ENCODE results near the gene CTDSP2. TPM values are rescaled to one million over a fixed set of nuclear protein-coding genes. Genes with fewer than 3 reads are reported as not detected.

CTDSP2 gene
- total RNA-seq, 1 donor from 2014 or later: 82.6 TPM

DNA sequence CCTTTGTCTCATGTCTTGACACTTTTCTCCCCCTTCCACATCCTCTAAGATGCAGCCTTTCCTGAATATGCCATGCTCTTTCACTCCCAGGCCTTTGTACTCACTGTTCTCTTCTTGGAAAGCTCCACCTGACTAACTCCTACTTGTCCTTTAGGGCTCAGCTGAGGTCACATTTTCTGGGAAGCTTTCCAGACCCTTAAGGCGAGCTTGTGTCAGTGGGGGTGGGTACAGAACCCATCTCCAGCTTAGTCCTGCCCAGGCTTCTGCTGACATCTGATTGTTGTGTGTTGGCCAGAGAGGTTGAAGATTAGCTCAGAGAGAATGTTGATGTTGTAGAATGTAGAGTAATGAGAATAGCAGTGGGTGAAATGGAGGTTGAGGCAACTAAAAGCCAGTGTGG lies 66.8 kb downstream of the CTDSP2 start:
- Histone ChIP-seq H3K4me1 (peaks cover 21% of the 10 kb centered on the region), H3K4me3 (no peak overlapping the region), H3K36me3 (peaks cover 6% of the 10 kb centered on the region), H3K9me3 (replicated peaks) (no peaks in the 10 kb centered on the region), H3K27ac (replicated peaks) (no peak overlapping the region), H3K27me3 (ENCODE audit: low read depth) (no peaks in the 10 kb centered on the region)
- DNase-seq: no peak
- intact Hi-C loops (cut with micrococcal nuclease): no loop called here
- TF ChIP-seq, protein P1, sequence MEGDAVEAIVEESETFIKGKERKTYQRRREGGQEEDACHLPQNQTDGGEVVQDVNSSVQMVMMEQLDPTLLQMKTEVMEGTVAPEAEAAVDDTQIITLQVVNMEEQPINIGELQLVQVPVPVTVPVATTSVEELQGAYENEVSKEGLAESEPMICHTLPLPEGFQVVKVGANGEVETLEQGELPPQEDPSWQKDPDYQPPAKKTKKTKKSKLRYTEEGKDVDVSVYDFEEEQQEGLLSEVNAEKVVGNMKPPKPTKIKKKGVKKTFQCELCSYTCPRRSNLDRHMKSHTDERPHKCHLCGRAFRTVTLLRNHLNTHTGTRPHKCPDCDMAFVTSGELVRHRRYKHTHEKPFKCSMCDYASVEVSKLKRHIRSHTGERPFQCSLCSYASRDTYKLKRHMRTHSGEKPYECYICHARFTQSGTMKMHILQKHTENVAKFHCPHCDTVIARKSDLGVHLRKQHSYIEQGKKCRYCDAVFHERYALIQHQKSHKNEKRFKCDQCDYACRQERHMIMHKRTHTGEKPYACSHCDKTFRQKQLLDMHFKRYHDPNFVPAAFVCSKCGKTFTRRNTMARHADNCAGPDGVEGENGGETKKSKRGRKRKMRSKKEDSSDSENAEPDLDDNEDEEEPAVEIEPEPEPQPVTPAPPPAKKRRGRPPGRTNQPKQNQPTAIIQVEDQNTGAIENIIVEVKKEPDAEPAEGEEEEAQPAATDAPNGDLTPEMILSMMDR (IDR thresholded peaks at IDR 0.05; ENCODE audit: borderline replicate concordance): no peak

- H3K27ac ChIP-seq (replicated peaks): no peak overlapping the region
- TF ChIP-seq, protein P1 (IDR thresholded peaks at IDR 0.05; ENCODE audit: borderline replicate concordance): no peak
- DNase-seq: no peak
- no peaks in the 10 kb centered on the region for H3K9me3 ChIP-seq (replicated peaks)
- H3K27me3 ChIP-seq (ENCODE audit: low read depth): no peaks in the 10 kb centered on the region
- no peak overlapping the region for H3K4me3 ChIP-seq
- intact Hi-C loops (cut with micrococcal nuclease): no loop called here
- H3K36me3 ChIP-seq: peaks cover 6% of the 10 kb centered on the region
- H3K4me1 ChIP-seq: peaks cover 15% of the 10 kb centered on the region
These were observed 68.6 kb downstream of the CTDSP2 start for GRCh38 chr12:57777911-57778310.

DNA sequence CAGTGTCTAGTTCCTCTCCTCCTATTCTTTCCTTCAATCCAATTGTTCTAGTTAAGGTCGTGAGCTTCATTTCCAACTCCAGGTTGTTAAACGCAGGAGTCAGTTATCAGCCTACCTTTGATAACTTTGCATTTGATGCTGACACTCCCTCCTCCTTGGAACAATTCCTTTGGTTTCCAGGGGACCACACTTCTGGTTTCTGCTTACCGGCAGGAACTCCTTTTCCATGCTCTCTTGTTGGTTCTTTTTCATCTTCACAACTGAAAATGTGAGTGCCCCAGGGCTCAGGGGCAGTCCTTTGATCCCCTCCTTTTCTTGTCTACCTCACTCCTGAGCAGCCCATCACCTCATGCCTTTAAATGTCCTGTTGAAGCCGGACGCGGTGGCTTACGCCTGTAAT lies 69.2 kb downstream of the CTDSP2 start:
- no peak for DNase-seq
- peaks cover 17% of the 10 kb centered on the region for H3K4me1 ChIP-seq
- H3K9me3 ChIP-seq (replicated peaks): no peaks in the 10 kb centered on the region
- TF ChIP-seq, protein P1 (IDR thresholded peaks at IDR 0.05; ENCODE audit: borderline replicate concordance): no peak
- intact Hi-C loops (cut with micrococcal nuclease): no loop called here
- H3K36me3 ChIP-seq: peaks cover 6% of the 10 kb centered on the region
- H3K27ac ChIP-seq (replicated peaks): no peak overlapping the region
- no peaks in the 10 kb centered on the region for H3K27me3 ChIP-seq (ENCODE audit: low read depth)
- H3K4me3 ChIP-seq: no peak overlapping the region

DNA sequence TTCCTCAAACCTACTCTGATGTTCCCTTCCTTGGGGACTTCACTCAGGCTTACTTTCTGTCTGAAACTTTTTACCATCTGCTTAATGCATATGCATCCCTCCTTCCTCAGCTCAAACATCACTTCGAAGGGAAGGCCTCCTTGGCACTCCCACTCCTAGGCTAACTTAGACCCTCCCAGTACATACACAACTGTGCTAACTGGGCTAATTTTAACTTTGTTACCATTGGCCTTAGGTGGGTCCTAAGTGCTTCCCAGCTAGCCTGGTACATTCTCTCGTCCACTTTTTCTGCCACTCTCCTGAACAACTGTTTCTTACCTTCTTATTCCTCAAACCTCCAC lies 70.3 kb downstream of the CTDSP2 start:
- Histone ChIP-seq H3K4me3 (no peak overlapping the region), H3K9me3 (replicated peaks) (no peaks in the 10 kb centered on the region), H3K4me1 (peaks cover 23% of the 10 kb centered on the region), H3K36me3 (peaks cover 6% of the 10 kb centered on the region), H3K27ac (replicated peaks) (no peak overlapping the region), H3K27me3 (ENCODE audit: low read depth) (no peaks in the 10 kb centered on the region)
- no peak for DNase-seq
- TF ChIP-seq, protein P1 (IDR thresholded peaks at IDR 0.05; ENCODE audit: borderline replicate concordance): no peak
- intact Hi-C loops (cut with micrococcal nuclease): no loop called here

GRCh38 chr12:57775563-57776246 lies 70.8 kb downstream of the CTDSP2 start:
- H3K27me3 ChIP-seq (ENCODE audit: low read depth): no peaks in the 10 kb centered on the region
- H3K4me1 ChIP-seq: peaks cover 24% of the 10 kb centered on the region
- H3K9me3 ChIP-seq (replicated peaks): no peaks in the 10 kb centered on the region
- intact Hi-C loops (cut with micrococcal nuclease): no loop called here
- DNase-seq: no peak
- H3K36me3 ChIP-seq: peaks cover 8% of the 10 kb centered on the region
- H3K4me3 ChIP-seq: no peak overlapping the region
- no peak overlapping the region for H3K27ac ChIP-seq (replicated peaks)
- TF ChIP-seq, protein P1 (IDR thresholded peaks at IDR 0.05; ENCODE audit: borderline replicate concordance): no peak
